ENCODE results near the gene FBXO9.

- TF ChIP-seq POLR2A (IDR thresholded peaks at IDR 0.05) (no peak), CTCF (IDR thresholded peaks at IDR 0.05) (peak in 1 of 4 experiments; percentile 20)
Measured at GRCh38 chr6:53066077-53066417, 843 bp downstream of the FBXO9 start.
